Upper lobe of left lung (tissue), 4 donors: ENCODE results near the gene SLC13A3.

Experiments
- POLR2A ChIP-seq, 4 donors: fragments of 450-650 bp; IDR thresholded peaks; one replicate each; pipeline ENCODE4 v1.5.1; 2016 to 2017; ENCODE audit warnings: antibody characterized with exemption in 4 of 4, mild to moderate bottlenecking in 2 of 4
- TF ChIP-seq, protein P1 (sequence below), 6 experiments: fragments of 450-650 bp in 4 of 6; fragments of 200-600 bp in 2 of 6; sonication (generic) in 2 of 6; IDR thresholded peaks; one replicate each; pipeline ENCODE4 v1.5.1; 2016 to 2019; ENCODE audit warnings: antibody characterized with exemption in 6 of 6

DNA sequence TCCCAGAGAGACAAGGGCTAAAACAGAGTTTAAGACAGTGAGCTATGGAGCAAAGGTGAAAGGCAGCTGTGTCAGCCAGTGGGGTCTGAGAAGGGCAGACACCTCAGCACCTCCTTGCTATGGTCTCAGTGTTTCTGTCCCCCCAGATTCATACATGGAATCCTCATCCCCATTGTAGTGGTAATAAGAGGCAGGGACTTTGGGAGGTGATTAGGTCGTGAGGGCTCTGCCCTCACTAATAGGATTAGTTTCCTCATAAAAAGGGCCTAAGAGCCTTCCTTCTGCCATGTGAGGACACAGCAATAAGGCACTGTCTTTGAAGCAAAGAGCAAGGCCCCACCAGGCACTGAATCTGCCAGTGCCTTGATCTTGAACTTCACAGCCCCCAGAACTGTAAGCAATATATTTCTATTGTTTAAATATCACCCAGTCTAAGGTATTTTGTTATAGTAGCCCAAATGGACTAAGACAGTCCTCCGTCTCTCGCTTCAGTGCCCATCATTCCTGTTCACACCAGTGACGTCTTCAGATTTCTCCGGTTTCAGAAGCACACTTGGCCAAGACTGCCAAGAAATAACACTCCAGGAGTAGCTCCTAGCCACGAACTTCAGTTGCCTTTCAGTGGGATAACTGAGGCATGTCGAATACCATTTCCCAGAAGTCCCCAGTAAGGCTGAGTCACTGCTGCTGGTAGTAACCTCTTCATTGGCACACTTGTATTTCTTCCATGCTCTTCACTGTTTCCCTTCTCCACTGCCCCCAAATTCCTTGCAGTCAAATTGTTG lies 32.8 kb downstream of the SLC13A3 start:
- TF ChIP-seq, protein P1, sequence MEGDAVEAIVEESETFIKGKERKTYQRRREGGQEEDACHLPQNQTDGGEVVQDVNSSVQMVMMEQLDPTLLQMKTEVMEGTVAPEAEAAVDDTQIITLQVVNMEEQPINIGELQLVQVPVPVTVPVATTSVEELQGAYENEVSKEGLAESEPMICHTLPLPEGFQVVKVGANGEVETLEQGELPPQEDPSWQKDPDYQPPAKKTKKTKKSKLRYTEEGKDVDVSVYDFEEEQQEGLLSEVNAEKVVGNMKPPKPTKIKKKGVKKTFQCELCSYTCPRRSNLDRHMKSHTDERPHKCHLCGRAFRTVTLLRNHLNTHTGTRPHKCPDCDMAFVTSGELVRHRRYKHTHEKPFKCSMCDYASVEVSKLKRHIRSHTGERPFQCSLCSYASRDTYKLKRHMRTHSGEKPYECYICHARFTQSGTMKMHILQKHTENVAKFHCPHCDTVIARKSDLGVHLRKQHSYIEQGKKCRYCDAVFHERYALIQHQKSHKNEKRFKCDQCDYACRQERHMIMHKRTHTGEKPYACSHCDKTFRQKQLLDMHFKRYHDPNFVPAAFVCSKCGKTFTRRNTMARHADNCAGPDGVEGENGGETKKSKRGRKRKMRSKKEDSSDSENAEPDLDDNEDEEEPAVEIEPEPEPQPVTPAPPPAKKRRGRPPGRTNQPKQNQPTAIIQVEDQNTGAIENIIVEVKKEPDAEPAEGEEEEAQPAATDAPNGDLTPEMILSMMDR (IDR thresholded peaks at IDR 0.05) = no peak
- TF ChIP-seq POLR2A (IDR thresholded peaks at IDR 0.05) = no peak
